MG63 (cell line): ENCODE results near the gene PLEKHN1. TPM values are rescaled to one million over a fixed set of nuclear protein-coding genes. Genes with fewer than 3 reads are reported as not detected.
A peak's percentile ranks its signal among the peaks of the same experiment; 100 is the strongest.

Experiments used
- DNase-seq: peaks from one replicate; pipeline ENCODE4 v3.0.0-alpha.2; 2020
- H3K27me3 ChIP-seq: fragments of 250-450 bp; sonication (Bioruptor Pico); 2 replicates; pipeline ENCODE4 v1.5.1; 2020; ENCODE audit warnings: mild to moderate bottlenecking, moderate library complexity
- H3K36me3 ChIP-seq: fragments of 250-450 bp; sonication (Bioruptor Pico); 2 replicates; pipeline ENCODE4 v1.5.1; 2020; ENCODE audit warnings: mild to moderate bottlenecking, moderate library complexity
- H3K4me3 ChIP-seq: fragments of 250-450 bp; sonication (Bioruptor Pico); 2 replicates; pipeline ENCODE4 v1.5.1; 2020; ENCODE audit warnings: mild to moderate bottlenecking, moderate library complexity
- H3K9me3 ChIP-seq: fragments of 250-450 bp; sonication (Bioruptor Pico); 2 replicates; pipeline ENCODE4 v1.5.1; 2020; ENCODE audit warnings: mild to moderate bottlenecking, moderate library complexity
- total RNA-seq: library from RNA; depleted of rRNA; stranded (reverse); fragments of >200 nt; shearing (Covaris generic); gene quantifications from 2 replicates; pipeline ENCODE4 v1.2.3, GENCODE V29; 2014; ENCODE audit warnings: low replicate concordance; rRNA removed

Gene PLEKHN1, protein sequence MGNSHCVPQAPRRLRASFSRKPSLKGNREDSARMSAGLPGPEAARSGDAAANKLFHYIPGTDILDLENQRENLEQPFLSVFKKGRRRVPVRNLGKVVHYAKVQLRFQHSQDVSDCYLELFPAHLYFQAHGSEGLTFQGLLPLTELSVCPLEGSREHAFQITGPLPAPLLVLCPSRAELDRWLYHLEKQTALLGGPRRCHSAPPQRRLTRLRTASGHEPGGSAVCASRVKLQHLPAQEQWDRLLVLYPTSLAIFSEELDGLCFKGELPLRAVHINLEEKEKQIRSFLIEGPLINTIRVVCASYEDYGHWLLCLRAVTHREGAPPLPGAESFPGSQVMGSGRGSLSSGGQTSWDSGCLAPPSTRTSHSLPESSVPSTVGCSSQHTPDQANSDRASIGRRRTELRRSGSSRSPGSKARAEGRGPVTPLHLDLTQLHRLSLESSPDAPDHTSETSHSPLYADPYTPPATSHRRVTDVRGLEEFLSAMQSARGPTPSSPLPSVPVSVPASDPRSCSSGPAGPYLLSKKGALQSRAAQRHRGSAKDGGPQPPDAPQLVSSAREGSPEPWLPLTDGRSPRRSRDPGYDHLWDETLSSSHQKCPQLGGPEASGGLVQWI
- total RNA-seq, result 0.56 TPM in 1 of 2 replicates, not detected in the other

DNA sequence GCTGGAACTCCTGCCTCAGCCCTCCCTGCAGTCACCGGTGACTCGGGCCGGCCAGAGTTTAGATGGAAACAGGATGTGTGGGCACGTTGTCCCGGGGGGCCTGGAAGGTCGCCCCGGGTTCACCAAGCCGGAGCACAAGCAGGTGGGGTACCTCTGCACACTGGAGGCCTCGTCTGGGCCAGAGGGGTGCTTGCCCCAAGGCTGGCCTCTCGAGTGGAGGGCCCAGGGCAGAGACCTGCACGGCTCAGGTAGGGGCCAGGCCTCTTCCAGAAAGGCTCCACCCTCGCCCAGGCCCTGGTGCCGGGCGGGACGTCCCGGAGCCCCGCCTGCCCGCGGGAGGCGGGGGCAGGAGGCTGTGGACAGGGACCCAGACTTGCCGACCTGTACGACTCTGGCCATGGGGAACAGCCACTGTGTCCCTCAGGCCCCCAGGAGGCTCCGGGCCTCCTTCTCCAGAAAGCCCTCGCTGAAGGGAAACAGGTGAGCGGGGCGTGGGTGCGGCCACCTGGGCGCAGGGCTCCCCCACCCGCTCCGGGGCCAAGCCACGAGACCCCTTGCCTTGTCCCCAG, at the start of gene PLEKHN1:
TSS of gene PLEKHN1 (plus strand) at position 348 of the 569 bp plus-strand sequence. CDS start at position 398, 50 bp downstream.
- Histone ChIP-seq H3K9me3 (no peaks in the 10 kb centered on the region), H3K36me3 (peaks cover 3% of the 10 kb centered on the region), H3K4me3 (peak within 1 kb of the TSS; percentile 63), H3K27me3 (no peaks in the 10 kb centered on the region)
- DNase-seq, result peak; percentile 74

GRCh38 chr1:917076-917459, 49.2 kb upstream of the PLEKHN1 start:
- DNase-seq, result no peak
- H3K36me3 ChIP-seq, result 0 out of 2 replicates have a peak, but pooled peaks cover 2% of the 10 kb centered on the region
- H3K4me3 ChIP-seq, result no peak overlapping the region
- no peaks in the 10 kb centered on the region for H3K9me3 ChIP-seq
- H3K27me3 ChIP-seq, result no peaks in the 10 kb centered on the region; the same call in 1 of the 2 replicates

DNA sequence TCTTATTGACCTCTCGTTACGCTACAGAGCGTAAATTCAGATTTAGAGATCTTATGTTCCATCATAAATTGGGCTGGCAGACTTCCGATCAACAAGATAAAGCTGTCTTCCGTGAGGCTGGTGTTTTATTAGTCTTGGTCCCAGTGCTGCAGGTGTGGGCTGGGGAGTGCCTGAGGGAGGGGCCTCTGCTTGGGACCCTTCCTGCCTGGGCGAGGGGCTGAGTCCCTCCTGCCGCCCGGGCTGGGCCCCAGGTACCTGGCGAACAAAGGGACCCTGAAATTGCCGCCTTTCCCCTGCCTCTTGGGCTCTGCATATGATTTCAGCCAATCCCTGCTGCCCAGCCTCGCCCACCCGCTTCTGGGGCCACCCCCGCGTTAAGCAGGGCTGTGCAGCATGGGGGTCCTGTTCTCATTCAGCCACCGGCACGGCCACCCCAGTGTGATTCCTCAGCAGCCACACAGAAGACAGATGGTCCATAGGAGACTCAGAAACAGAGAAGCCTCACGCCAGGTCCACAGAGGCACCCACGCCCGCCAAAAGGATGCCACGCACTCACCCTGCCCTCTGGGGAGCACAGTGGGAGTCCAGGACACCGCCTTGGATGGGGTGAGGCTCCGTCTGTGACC, 48.7 kb upstream of the PLEKHN1 start:
- Histone ChIP-seq H3K27me3 (no peaks in the 10 kb centered on the region; the same call in 1 of the 2 replicates), H3K36me3 (0 out of 2 replicates have a peak, but pooled peaks cover 2% of the 10 kb centered on the region), H3K9me3 (no peaks in the 10 kb centered on the region), H3K4me3 (no peak overlapping the region)
- DNase-seq, result no peak

GRCh38 chr1:918353-918752, 47.9 kb upstream of the PLEKHN1 start:
- no peaks in the 10 kb centered on the region; the same call in 1 of the 2 replicates for H3K27me3 ChIP-seq
- no peak for DNase-seq
- no peak overlapping the region for H3K4me3 ChIP-seq
- 0 out of 2 replicates have a peak, but pooled peaks cover 2% of the 10 kb centered on the region for H3K36me3 ChIP-seq
- no peaks in the 10 kb centered on the region for H3K9me3 ChIP-seq

DNA sequence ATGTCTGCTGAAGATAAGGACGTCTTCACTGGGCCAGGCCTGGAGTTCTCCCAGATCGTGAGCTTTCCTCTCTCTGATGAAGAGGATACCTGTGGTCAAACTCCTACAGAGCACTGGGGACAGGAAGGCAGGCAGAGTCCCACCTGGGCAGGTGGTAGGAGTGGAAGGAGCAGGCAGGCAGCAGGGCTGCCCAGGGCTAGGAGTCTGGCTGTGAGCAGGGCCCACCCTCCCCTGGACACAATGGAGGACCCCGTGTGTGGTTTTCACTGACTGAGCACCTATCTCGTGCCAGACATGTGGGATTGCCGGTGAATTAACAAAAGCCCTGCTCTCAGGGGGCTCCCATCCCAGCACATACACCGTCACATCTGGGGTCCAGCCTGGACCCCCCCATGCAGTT, 47.4 kb upstream of the PLEKHN1 start:
- 0 out of 2 replicates have a peak, but pooled peaks cover 2% of the 10 kb centered on the region for H3K36me3 ChIP-seq
- no peak for DNase-seq
- no peaks in the 10 kb centered on the region; the same call in 1 of the 2 replicates for H3K27me3 ChIP-seq
- no peak overlapping the region for H3K4me3 ChIP-seq
- no peaks in the 10 kb centered on the region for H3K9me3 ChIP-seq

DNA sequence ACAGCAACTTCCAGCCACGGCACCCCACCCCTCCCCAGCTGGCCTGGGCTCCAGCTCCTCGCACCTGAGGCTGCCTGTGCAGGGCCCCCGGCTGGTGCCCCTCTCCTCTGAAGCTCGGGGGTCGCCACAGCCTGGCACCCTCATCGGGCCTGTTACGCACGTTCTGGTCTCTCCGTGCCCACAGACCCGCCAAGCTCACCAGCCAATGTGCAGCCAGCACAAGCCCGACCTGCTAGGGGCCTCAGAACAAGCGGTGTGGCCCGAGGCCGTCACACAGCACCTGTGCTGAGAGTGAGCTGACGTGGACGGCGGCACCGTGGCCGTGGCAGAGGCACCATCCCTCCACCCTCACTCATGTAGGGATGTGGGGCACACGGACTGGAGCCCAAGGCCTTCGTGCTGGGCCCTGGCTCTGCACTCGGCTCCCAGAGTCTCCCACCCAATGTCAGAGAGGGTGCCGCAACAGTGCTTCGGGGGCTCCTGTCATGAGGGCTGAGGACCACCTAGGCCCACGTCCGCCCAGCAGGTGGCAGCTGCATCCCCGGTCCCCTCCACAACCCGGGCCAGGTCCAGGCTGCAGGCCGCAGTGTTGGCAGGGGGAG, 46.9 kb upstream of the PLEKHN1 start:
- Histone ChIP-seq H3K27me3 (no peaks in the 10 kb centered on the region; the same call in 1 of the 2 replicates), H3K36me3 (0 out of 2 replicates have a peak, but pooled peaks cover 2% of the 10 kb centered on the region), H3K4me3 (no peak overlapping the region), H3K9me3 (no peaks in the 10 kb centered on the region)
- DNase-seq, result no peak

- 0 out of 2 replicates have a peak, but pooled peaks cover 2% of the 10 kb centered on the region for H3K36me3 ChIP-seq
- no peak overlapping the region for H3K4me3 ChIP-seq
- H3K27me3 ChIP-seq, result no peaks in the 10 kb centered on the region; the same call in 1 of the 2 replicates
- DNase-seq, result no peak
- no peaks in the 10 kb centered on the region for H3K9me3 ChIP-seq
Observed at GRCh38 chr1:920010-920409, 46.3 kb upstream of the PLEKHN1 start.

DNA sequence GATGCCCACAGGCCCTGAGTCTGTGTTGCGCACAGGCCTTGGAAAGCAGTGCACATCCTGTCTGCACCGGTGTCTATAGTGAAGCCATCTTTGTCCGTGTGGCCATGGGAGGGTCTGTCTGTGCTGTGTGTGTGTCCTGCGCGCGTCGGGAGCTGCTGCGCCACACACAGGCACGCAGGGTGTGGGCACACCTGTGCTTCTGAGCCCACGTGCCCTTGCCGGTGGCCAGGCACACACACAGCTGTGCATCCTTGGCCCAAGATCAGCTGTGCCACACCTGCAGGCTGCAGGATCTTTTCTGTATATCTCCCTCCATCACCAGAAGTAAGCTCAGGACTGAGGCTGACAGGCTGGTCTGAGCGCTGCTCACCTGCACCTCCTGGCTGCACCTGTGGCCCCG, 45.8 kb upstream of the PLEKHN1 start:
- Histone ChIP-seq H3K36me3 (0 out of 2 replicates have a peak, but pooled peaks cover 2% of the 10 kb centered on the region), H3K27me3 (no peaks in the 10 kb centered on the region; the same call in 1 of the 2 replicates), H3K4me3 (no peak overlapping the region), H3K9me3 (no peaks in the 10 kb centered on the region)
- no peak for DNase-seq

DNA sequence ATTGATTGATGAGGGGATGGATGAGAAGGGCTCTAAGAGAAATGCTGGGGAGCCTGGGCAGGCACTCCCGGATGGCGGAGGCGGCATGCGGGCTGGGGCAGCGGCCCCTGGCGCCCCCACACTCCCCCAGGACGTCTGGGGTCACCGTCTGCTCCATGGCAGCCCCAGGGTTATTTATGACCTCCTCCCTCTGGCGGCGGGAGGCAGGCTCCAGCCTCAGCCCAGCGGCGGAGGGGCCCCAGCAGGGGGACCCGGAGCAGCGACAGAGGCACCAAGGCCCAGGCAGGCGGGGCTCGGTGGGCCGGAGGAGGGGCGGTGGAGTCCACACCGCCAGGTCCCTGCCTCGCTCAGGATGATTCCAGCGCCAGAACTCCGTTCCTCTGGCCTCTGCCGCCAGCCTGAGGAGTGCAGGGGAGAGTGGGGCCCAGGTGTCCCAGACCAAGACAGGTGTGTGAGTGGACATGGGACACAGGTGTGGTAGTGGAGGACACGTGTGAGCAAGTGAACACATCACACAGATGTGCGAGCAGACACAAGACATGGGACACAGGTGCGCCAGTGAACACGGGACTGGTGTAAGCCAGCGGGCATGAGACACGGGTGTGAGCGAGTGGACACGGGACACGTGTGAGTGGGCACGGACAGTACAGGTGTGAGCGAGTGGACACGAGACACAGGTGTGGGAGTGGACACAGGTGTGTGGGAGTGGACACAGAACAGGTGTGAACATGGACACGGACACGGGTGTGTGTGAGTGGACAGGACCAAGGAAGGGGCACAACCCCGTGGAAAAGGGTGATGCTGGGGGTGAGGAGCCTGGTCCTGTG, 45.1 kb upstream of the PLEKHN1 start:
- peak; percentile 78 for DNase-seq
- Histone ChIP-seq H3K9me3 (no peaks in the 10 kb centered on the region), H3K36me3 (0 out of 2 replicates have a peak, but pooled peaks cover 2% of the 10 kb centered on the region), H3K27me3 (no peaks in the 10 kb centered on the region; the same call in 1 of the 2 replicates), H3K4me3 (no peak overlapping the region)

GRCh38 chr1:923131-923990, 42.9 kb upstream of the PLEKHN1 start, which contains the start of gene SAMD11:
SAMD11 (plus strand) TSS chr1:923923; CDS start chr1:924432, 509 bp downstream.
- peak; percentile 90 for DNase-seq
- no peaks in the 10 kb centered on the region for H3K27me3 ChIP-seq
- H3K36me3 ChIP-seq, result 0 out of 2 replicates have a peak, but pooled peaks cover 2% of the 10 kb centered on the region
- H3K9me3 ChIP-seq, result no peaks in the 10 kb centered on the region
- H3K4me3 ChIP-seq, result peak within 1 kb of the TSS; percentile 71

DNA sequence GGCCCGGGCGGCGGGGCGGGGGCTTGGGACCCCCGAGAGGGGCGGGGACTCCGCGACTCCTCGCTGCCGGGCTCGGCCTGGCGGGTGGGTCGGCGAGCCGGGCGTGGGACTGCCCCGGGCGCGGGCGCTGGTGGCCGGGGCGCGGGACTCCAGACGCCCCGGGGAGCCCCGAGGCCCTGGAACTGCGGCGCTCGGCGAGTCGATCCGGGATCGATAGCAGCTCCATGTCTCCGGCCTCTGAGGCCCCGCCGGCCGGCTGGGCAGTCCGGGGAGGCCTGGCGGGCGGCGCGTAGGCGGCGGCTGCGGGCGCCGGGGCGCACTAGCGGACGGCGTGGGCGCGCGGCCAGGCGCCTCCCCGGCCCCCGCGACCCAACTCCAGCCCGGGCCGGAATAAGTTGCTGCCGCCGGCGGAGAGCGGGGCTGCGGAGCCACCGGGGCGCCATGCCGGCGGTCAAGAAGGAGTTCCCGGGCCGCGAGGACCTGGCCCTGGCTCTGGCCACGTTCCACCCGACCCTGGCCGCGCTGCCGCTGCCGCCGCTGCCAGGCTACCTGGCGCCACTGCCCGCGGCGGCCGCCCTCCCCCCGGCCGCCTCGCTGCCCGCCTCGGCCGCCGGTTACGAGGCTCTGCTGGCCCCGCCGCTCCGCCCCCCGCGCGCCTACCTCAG, 42.2 kb upstream of the PLEKHN1 start:
- peak overlapping the region; percentile 71 for H3K4me3 ChIP-seq
- H3K27me3 ChIP-seq, result no peaks in the 10 kb centered on the region
- peak; percentile 56 for DNase-seq
- H3K9me3 ChIP-seq, result no peaks in the 10 kb centered on the region
- peaks cover 2% of the 10 kb centered on the region; the same call in 1 of the 2 replicates for H3K36me3 ChIP-seq

GRCh38 chr1:924656-925560, 41.4 kb upstream of the PLEKHN1 start:
- Histone ChIP-seq H3K36me3 (peaks cover 2% of the 10 kb centered on the region; the same call in 1 of the 2 replicates), H3K9me3 (no peaks in the 10 kb centered on the region), H3K27me3 (no peaks in the 10 kb centered on the region), H3K4me3 (peak overlapping the region; percentile 71)
- peak; percentile 76 for DNase-seq
